ENCODE results near the gene SCG5. TPM values are rescaled to one million over a fixed set of nuclear protein-coding genes. Genes with fewer than 3 reads are reported as not detected.

SCG5 gene
- polyA plus RNA-seq, 1 experiment, result 9.4 TPM

- Histone ChIP-seq H3K36me3 (ENCODE audit: control insufficient read depth, insufficient read depth, low read length) (no peaks in the 10 kb centered on the region), H3K27me3 (ENCODE audit: control insufficient read depth, insufficient read depth, low read length) (no peaks in the 10 kb centered on the region), H3K4me3 (ENCODE audit: low read depth, low read length) (no peak overlapping the region)
- CTCF ChIA-PET, result interaction anchor here (0.8 to 1.1 kb wide), 5 partner anchors 10 to 224 kb away, joined by 3 to 4 read pairs (median 3); no protein-coding TSS in a partner anchor
- TF ChIP-seq CTCF (IDR thresholded peaks at IDR 0.05; ENCODE audit: insufficient read depth, low read depth, low read length), result no peak
- DNase-seq (ENCODE audit: low read depth), result no peak
- POLR2A ChIA-PET, result interaction anchor here (0.6 kb wide), 1 partner anchor 309 kb away, joined by 14 read pairs; no protein-coding TSS in a partner anchor
These were observed 37.8 kb downstream of the SCG5 start for GRCh38 chr15:32679298-32679690.

DNA sequence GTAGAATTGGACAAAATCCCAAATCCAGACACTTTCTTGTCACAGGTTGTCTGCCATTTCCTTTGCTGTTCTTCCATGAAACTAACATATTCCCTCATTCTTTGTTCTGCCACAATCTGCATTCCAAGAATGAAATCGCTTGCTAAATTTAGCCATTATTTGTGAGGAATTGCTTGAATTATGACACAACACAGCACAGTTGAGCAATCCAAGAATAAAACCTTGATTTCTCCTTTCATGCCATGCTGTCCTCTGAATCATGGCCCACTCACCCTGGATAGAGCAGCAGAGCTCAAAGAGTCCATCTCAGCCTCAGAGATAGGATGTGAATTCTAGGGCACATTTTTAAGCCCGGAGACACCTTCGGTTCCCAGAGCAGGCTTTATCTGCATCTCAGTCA lies 41.1 kb downstream of the SCG5 start:
- CTCF ChIA-PET, result interaction anchor here (0.9 to 2.0 kb wide), 5 partner anchors 10 to 311 kb away, joined by 3 to 5 read pairs (median 4); no protein-coding TSS in a partner anchor
- peak; percentile 88 for DNase-seq (ENCODE audit: low read depth)
- Histone ChIP-seq H3K27me3 (ENCODE audit: control insufficient read depth, insufficient read depth, low read length) (no peaks in the 10 kb centered on the region), H3K4me3 (ENCODE audit: low read depth, low read length) (no peak overlapping the region), H3K36me3 (ENCODE audit: control insufficient read depth, insufficient read depth, low read length) (no peaks in the 10 kb centered on the region)
- POLR2A ChIA-PET, result interaction anchor here (1.0 kb wide), 1 partner anchor 190 kb away, joined by 4 read pairs; no protein-coding TSS in a partner anchor
- no peak for TF ChIP-seq CTCF (IDR thresholded peaks at IDR 0.05; ENCODE audit: insufficient read depth, low read depth, low read length)

- Histone ChIP-seq H3K36me3 (ENCODE audit: control insufficient read depth, insufficient read depth, low read length) (no peaks in the 10 kb centered on the region), H3K4me3 (ENCODE audit: low read depth, low read length) (no peak overlapping the region), H3K27me3 (ENCODE audit: control insufficient read depth, insufficient read depth, low read length) (no peaks in the 10 kb centered on the region)
- DNase-seq (ENCODE audit: low read depth), result no peak
- TF ChIP-seq CTCF (IDR thresholded peaks at IDR 0.05; ENCODE audit: insufficient read depth, low read depth, low read length), result no peak
- ChIA-PET CTCF (interaction anchor here (0.9 to 2.0 kb wide), 8 partner anchors 10 to 310 kb away, joined by 3 to 5 read pairs (median 3); no protein-coding TSS in a partner anchor), POLR2A (interaction anchor here (0.6 to 1.0 kb wide), 2 partner anchors 142 to 190 kb away, joined by 3 to 4 read pairs; no protein-coding TSS in a partner anchor)
These were observed 41.6 kb downstream of the SCG5 start for GRCh38 chr15:32682977-32683630.

DNA sequence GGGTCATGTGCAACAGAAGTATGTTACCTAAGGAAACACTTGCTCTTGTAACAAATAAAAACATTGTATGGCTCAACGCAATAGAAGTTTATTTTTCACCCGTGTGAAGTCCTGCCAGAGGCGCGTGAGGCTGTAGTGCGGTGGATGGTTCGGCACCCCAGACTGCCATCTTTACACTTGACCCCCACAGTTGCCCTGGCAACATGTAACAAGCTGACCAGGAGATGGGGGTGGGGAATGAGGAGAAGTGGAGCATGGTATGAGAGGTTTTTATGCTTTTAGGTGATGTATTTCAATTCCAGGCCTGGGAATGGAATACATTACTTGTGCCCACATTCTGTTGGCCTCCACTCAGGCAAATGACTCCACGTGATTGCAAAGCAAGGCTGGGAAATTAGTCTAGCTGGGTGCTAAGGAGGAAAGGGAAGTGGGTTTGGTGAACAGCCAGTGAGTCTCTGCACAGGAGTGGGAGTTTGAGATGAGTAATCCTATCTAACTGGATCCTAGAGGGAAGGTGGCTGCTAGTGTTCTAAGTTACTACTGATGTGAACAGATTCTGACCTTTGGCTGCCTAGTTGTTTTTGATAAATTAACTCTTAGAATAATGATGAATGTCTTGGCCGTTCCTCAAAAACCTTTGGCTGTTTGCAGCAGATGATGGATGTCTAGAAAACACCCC lies 42.5 kb downstream of the SCG5 start:
- DNase-seq (ENCODE audit: low read depth), result peak; percentile 87
- POLR2A ChIA-PET, result no interaction called here
- Histone ChIP-seq H3K27me3 (ENCODE audit: control insufficient read depth, insufficient read depth, low read length) (no peaks in the 10 kb centered on the region), H3K36me3 (ENCODE audit: control insufficient read depth, insufficient read depth, low read length) (no peaks in the 10 kb centered on the region), H3K4me3 (ENCODE audit: low read depth, low read length) (no peak overlapping the region)
- CTCF ChIA-PET, result interaction anchor here (1.2 to 2.0 kb wide), 5 partner anchors 13 to 172 kb away, joined by 3 to 4 read pairs (median 3); no protein-coding TSS in a partner anchor
- TF ChIP-seq CTCF (IDR thresholded peaks at IDR 0.05; ENCODE audit: insufficient read depth, low read depth, low read length), result no peak

GRCh38 chr15:32685576-32685975 lies 44.1 kb downstream of the SCG5 start:
- DNase-seq (ENCODE audit: low read depth), result peak; percentile 53
- H3K4me3 ChIP-seq (ENCODE audit: low read depth, low read length), result no peak overlapping the region
- no peak for TF ChIP-seq CTCF (IDR thresholded peaks at IDR 0.05; ENCODE audit: insufficient read depth, low read depth, low read length)
- CTCF ChIA-PET, result interaction anchor here (1.7 kb wide), 1 partner anchor 50 kb away, joined by 4 read pairs; no protein-coding TSS in a partner anchor
- POLR2A ChIA-PET, result no interaction called here
- H3K27me3 ChIP-seq (ENCODE audit: control insufficient read depth, insufficient read depth, low read length), result no peaks in the 10 kb centered on the region
- no peaks in the 10 kb centered on the region for H3K36me3 ChIP-seq (ENCODE audit: control insufficient read depth, insufficient read depth, low read length)
